IPS-NIHi7 (cell line): ENCODE results near the gene NLE1.

ENCODE experiments used
- DNase-seq: peaks from one replicate; pipeline ENCODE4 v3.0.0; 2012; ENCODE audit warnings: mixed read lengths; ENCODE audit errors: extremely low spot score

NLE1 gene

DNA sequence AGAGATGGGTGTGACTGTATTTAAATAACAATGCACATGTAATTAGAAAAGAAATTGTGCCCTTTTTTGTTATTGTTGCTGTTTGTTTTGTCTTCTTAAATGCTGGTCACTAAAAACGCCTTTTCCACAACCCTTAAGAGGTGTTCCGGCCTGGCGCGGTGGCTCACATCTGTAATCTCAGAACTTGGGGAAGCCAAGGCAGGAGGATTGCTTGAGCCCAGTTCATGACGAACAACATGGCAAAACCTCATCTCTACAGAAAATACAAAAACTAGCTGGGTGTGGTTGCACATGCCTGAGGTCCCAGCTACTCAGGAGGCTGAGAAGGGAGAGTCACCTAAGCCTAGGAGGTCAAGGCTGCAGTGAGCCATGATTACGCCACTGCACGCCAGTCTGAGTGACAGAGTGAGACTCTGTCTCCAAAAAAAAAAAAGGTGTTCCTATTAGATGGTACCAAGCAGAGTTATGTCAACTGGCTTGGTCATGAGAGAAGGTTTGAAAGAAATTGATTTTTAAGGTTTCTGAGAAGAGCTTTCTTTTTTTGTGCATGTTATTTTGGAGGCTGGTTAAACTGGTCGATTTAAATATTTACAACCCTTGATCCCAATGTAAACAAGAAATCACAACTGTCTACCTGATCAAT lies 55.1 kb downstream of the NLE1 start:
- no peak for DNase-seq

DNA sequence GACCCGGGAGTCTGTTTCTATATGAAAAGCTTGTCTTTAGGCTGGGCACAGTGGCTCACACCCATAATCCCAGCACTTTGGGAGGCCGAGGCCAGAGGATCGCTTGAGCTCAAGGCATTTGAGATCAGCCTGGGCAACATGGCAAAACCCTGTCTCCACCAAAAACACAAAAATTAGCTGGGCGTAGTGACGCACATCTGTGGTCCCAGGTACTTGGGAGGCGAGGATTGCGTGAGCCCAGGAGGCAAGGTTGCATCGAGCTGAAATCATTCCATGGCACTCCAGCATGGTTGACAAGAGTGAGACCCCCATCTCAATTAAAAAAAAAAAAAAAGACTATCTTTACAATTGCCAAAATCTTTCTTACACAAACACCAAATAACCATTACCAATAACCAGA lies 55.9 kb downstream of the NLE1 start:
- DNase-seq: no peak

DNA sequence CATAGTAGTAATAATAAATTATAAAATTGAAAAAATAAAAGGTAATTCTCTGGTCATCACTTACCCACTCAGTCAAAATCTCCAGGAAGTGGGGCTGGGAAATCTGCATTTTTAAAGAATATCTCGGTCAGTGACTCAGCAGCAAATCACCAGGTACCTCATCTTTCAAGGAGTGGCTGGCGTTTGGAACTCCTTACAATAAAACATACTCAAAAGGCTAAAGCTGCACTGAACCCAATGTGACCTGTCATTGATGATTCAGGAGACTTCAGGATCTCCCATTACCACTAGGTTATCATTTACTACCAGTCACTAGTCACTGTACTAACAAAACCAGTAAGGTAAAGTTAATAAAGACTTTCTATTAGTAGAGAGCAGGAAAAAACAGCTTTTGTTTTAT lies 57.1 kb downstream of the NLE1 start:
- no peak for DNase-seq

DNA sequence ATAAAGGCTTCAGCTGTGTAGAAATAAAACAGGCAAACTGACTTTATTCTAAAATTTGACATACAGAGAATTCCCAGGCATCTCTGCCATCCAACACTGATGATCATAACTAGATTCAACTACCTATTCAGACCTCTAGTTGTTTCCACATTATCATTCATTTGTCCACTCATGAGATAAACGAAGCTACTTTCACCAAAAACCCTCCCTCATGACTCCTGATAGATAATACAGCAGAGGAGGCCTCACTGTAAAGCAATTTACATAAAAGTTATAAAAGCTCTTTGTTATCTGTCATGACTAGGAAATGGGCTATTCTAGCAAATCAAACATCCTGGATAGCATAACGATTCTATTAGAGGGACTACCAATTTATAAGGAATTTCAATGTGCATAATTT lies 59.0 kb downstream of the NLE1 start:
- no peak for DNase-seq

DNA sequence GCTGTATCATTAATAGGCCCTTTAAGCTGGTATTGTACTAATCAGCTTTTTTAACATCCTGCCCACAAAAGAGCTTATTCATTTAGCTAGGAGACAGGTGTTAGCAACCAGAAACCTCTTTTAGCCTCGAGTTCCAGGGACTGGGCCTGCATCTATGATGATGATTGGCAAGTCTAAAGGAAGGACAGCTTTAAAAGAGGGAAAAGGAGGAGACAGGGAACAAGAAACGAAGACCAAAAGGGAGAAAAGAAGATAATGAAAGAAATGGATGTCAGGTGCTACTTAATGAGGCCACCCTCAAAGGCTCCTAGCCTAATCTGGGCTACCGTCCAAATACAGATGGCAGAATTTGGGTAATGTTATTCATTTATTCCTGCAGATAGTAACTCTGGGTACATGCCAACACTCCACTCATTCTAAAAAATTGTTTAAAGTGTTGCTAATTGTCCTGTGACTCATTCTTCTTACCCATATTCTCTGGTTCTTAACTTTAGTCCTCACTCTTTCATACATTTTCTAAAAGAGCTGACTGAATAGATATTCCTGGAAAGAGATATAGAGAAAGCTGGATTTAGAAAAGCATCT lies 59.9 kb downstream of the NLE1 start:
- DNase-seq: no peak

DNA sequence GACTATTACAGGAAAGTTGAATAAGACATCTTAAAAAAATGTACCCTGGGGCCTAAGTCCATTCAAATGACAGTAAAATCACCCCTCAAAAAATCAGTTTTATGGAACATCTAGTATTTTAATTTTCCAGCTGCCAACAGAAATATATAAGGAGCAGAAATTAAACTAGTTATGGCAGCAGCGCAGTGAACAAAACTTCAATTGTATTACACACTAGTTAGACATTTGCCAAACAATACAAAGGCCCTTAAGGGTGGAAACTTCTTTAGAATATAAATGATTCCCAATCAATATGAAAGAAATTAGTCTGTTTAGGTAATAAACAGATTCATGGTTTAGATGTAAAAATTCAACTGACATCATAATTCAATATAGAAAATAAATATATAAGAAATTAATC lies 60.5 kb downstream of the NLE1 start:
- no peak for DNase-seq

DNA sequence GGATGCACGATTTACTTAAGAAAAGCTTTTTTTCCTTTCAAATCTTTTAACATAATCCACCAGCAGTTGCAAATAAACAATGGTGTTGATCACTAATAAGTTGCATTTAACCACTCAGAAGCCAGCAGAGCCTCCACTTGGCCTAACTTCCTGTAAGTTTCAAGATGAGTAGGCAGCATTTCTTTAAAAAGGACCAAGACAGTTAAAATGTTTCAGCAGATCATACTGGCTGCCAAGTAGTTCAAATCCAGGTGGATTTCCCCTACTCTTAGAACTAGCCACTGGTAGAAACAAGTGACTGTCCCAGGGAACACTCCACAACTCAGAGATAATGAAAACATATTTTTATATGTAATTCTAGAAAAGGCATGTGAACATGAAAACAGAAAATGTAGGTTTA lies 61.6 kb downstream of the NLE1 start:
- no peak for DNase-seq

DNA sequence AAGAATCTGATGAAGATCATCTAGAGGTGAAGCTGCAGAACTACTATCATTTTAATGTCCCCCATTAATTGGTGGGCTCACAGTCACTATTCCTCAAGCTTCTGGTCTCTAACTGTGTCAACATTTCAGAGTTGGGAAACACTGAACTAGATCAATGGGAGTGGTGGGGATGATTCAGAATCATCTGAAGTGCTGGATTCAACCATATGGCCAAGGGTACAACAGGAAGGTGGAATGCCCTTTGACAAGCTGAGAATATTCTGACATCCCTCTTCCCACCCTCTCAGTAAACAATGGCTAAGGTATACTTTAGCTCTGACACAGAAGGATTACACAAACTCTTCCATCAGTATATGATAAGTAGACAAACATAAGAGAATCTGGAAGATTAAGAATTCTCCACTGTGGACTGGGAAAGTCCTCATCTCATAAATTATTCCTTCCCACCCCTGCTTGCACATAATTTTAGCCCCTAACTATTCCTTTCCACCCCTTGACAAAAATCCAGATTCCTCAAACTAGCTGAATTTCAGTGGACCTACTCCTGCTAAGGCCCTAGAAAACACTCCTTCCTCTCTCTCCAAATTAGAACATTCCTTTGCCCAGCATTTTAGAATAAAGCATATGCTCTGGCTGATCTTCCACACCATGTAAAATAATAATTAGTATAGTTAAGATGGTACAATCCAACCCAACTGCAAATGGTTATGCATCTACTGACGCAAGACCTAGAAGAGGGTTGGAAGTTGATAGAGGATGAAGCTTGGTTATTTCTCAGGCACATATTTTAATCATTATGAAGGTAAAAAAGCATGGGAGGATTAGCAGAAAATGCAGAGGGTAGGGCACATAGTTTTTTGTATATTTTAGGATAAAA lies 62.3 kb downstream of the NLE1 start:
- no peak for DNase-seq
